Activated CD8-positive, alpha-beta memory T cell treated with anti-CD3 and anti-CD28 coated beads for 24 hours (primary cell): ENCODE measurements around the gene ADAM15.

Experiments
- DNase-seq: peaks from one replicate; pipeline ENCODE4 v3.0.0-alpha.2; 2020

ADAM15 gene

GRCh38 chr1:155033524-155033923 is 17.6 kb upstream of the ADAM15 start, which contains the start of the genes DCST1 and DCST2:
TSS of gene DCST1 (plus strand) at chr1:155033824. CDS start at chr1:155034037, 213 bp downstream.
TSS of gene DCST2 (minus strand) at chr1:155033781. CDS start at chr1:155033701, 80 bp downstream.
- no peak for DNase-seq

GRCh38 chr1:155034318-155035208 is 16.6 kb upstream of the ADAM15 start:
- DNase-seq: no peak

GRCh38 chr1:155035936-155036335 is 15.2 kb upstream of the ADAM15 start:
- DNase-seq: no peak

- DNase-seq: no peak
Measured at GRCh38 chr1:155037043-155037442, 14.1 kb upstream of the ADAM15 start.

GRCh38 chr1:155037851-155038441 is 13.2 kb upstream of the ADAM15 start:
- no peak for DNase-seq

- no peak for DNase-seq
Measured at GRCh38 chr1:155038602-155039307, 12.4 kb upstream of the ADAM15 start.

GRCh38 chr1:155039308-155039669 is 11.8 kb upstream of the ADAM15 start:
- no peak for DNase-seq

- DNase-seq: no peak
Measured at GRCh38 chr1:155040358-155041093, 10.6 kb upstream of the ADAM15 start.

GRCh38 chr1:155042789-155043188 is 8.3 kb upstream of the ADAM15 start:
- no peak for DNase-seq

GRCh38 chr1:155043301-155043702 is 7.8 kb upstream of the ADAM15 start:
- DNase-seq: no peak

- no peak for DNase-seq
Measured at GRCh38 chr1:155043793-155044192, 7.3 kb upstream of the ADAM15 start.

GRCh38 chr1:155044365-155044764 is 6.8 kb upstream of the ADAM15 start:
- DNase-seq: no peak

- DNase-seq: peak; percentile 71
Measured at GRCh38 chr1:155044812-155045657, 6.1 kb upstream of the ADAM15 start.

GRCh38 chr1:155048449-155049334 is 2.4 kb upstream of the ADAM15 start:
- DNase-seq: no peak

- no peak for DNase-seq
Measured at GRCh38 chr1:155049651-155050559, 1.2 kb upstream of the ADAM15 start.

- no peak for DNase-seq
Measured at GRCh38 chr1:155051342-155051776, 243 bp downstream of the ADAM15 start.

GRCh38 chr1:155051777-155052398 is 772 bp downstream of the ADAM15 start:
- peak; percentile 78 for DNase-seq

GRCh38 chr1:155052439-155053395 is 1.6 kb downstream of the ADAM15 start:
- DNase-seq: peak; percentile 62
